H1 (cell line): ENCODE measurements around the gene PRKAB1. TPM values are rescaled to one million over a fixed set of nuclear protein-coding genes. Genes with fewer than 3 reads are reported as not detected.

Experiments
- CTCF ChIA-PET: fragments of 300-600 bp; sonication (Branson Sonifier 250); formaldehyde crosslinking; loops from one replicate; lab custom pipeline; 2021; ENCODE audit not compliant: partially characterized antibody; lab: Charles Lee
- POLR2A ChIA-PET: fragments of 300-600 bp; sonication (Branson Sonifier 250); formaldehyde crosslinking; loops from one replicate; lab custom pipeline; 2021; ENCODE audit warnings: inconsistent platforms; ENCODE audit not compliant: partially characterized antibody; lab: Charles Lee
- DNase-seq, 2 experiments: peaks; one replicate each; pipeline versions ENCODE4 v3.0.0 to v3.0.0-alpha.2; 2010 to 2022; ENCODE audit warnings: low spot score in 2 of 2, low read depth in 1 of 2, mixed read lengths in 1 of 2
- FAIRE-seq: peaks from 2 replicates; lab custom pipeline; 2011; peaks lifted over from hg19 to GRCh38; lab: Jason Lieb, UNC
- H2AFZ ChIP-seq: 2 replicates; pipeline ENCODE4 v1.8.1; 2012; ENCODE audit warnings: low read length, inconsistent platforms
- H2AK5ac ChIP-seq: 2 replicates; pipeline ENCODE4 v1.6.1; 2013; ENCODE audit warnings: low read depth, low read length
- H2BK120ac ChIP-seq: replicated peaks from 2 replicates; pipeline ENCODE3; 2013; ENCODE audit warnings: low read depth, low read length, inconsistent platforms
- H2BK12ac ChIP-seq: 2 replicates; pipeline ENCODE4 v1.6.1; 2013; ENCODE audit warnings: low read depth, low read length
- H2BK15ac ChIP-seq: 2 replicates; pipeline ENCODE4 v1.6.1; 2013; ENCODE audit warnings: low read length
- H2BK20ac ChIP-seq: 2 replicates; pipeline ENCODE4 v1.6.1; 2013; ENCODE audit warnings: low read length
- H2BK5ac ChIP-seq: 2 replicates; pipeline ENCODE4 v1.6.1; 2013; ENCODE audit warnings: low read depth, low read length
- H3K14ac ChIP-seq: 2 replicates; pipeline ENCODE4 v1.6.1; 2013; ENCODE audit warnings: inconsistent platforms; ENCODE audit not compliant: insufficient read length
- H3K18ac ChIP-seq: 2 replicates; pipeline ENCODE4 v1.6.1; 2013; ENCODE audit warnings: low read length; ENCODE audit errors: extremely low read depth
- H3K23ac ChIP-seq: 2 replicates; pipeline ENCODE4 v1.6.1; 2013; ENCODE audit warnings: inconsistent platforms; ENCODE audit not compliant: insufficient read length
- H3K23me2 ChIP-seq: 2 replicates; pipeline ENCODE4 v1.6.1; 2013; ENCODE audit warnings: low read depth, low read length
- H3K27ac ChIP-seq: 2 replicates; pipeline ENCODE4 v1.6.1; 2011; ENCODE audit warnings: low read depth, low read length, inconsistent platforms
- H3K27me3 ChIP-seq, 4 experiments: replicated peaks in 1 of 4; 1 replicate in 1 of 4; 2 replicates in 3 of 4; pipeline versions ENCODE4 v1.6.1 to v1.8.1; 2011 to 2013; ENCODE audit warnings: low read length in 3 of 4, mild to moderate bottlenecking in 3 of 4, inconsistent platforms in 2 of 4, mixed read lengths in 2 of 4, moderate library complexity in 1 of 4; ENCODE audit not compliant: control insufficient read depth in 3 of 4, insufficient read depth in 3 of 4; ENCODE audit errors: extremely low read depth in 1 of 4
- H3K36me3 ChIP-seq, 4 experiments: 2 replicates each; pipeline versions ENCODE4 v1.6.1 to v1.8.1; 2011 to 2013; ENCODE audit warnings: mild to moderate bottlenecking in 4 of 4, low read length in 3 of 4, moderate library complexity in 2 of 4, control low read depth in 1 of 4, inconsistent platforms in 1 of 4; ENCODE audit not compliant: insufficient read depth in 4 of 4, control insufficient read depth in 2 of 4
- H3K4ac ChIP-seq: replicated peaks from 2 replicates; pipeline ENCODE3; 2013; ENCODE audit warnings: low read length, low read depth, mixed read lengths, inconsistent platforms; ENCODE audit not compliant: insufficient read length
- H3K4me1 ChIP-seq, 4 experiments: replicated peaks in 1 of 4; 1 replicate in 1 of 4; 2 replicates in 3 of 4; pipeline versions ENCODE4 v1.6.1 to v1.8.1; 2011 to 2013; ENCODE audit warnings: low read length in 3 of 4, inconsistent platforms in 2 of 4, mixed read lengths in 1 of 4; ENCODE audit not compliant: insufficient read depth in 4 of 4, control insufficient read depth in 3 of 4
- H3K4me2 ChIP-seq, 2 experiments: 2 replicates each; pipeline versions ENCODE4 v1.6.1 to v1.8.1; 2011 to 2013; ENCODE audit warnings: low read depth in 2 of 2, low read length in 2 of 2, control low read depth in 1 of 2, inconsistent platforms in 1 of 2, mild to moderate bottlenecking in 1 of 2; ENCODE audit not compliant: insufficient read depth in 1 of 2
- H3K4me3 ChIP-seq, 4 experiments: fragments of 200-600, 300-600 bp in 1 of 4; sonication (generic), shearing (Covaris generic), sonication (Bioruptor Twin) in 1 of 4; 2 replicates each; pipeline versions ENCODE4 v1.5.1 to v1.8.1; 2011 to 2016; ENCODE audit warnings: low read length in 4 of 4, low read depth in 3 of 4, control low read depth in 2 of 4, inconsistent platforms in 2 of 4, mild to moderate bottlenecking in 2 of 4, mixed read lengths in 1 of 4, moderate library complexity in 1 of 4; ENCODE audit not compliant: insufficient read depth in 2 of 4; ENCODE audit errors: extremely low read depth in 1 of 4
- H3K56ac ChIP-seq: replicated peaks from 2 replicates; pipeline ENCODE3; 2013; ENCODE audit warnings: low read depth, mild to moderate bottlenecking, mixed read lengths, low read length, inconsistent platforms; ENCODE audit not compliant: insufficient read length
- H3K79me1 ChIP-seq: 2 replicates; pipeline ENCODE4 v1.6.1; 2013; ENCODE audit warnings: low read depth, low read length, control low read depth
- H3K79me2 ChIP-seq, 2 experiments: 2 replicates each; pipeline versions ENCODE4 v1.6.1 to v1.8.1; 2012 to 2013; ENCODE audit warnings: low read length in 2 of 2, mild to moderate bottlenecking in 2 of 2, inconsistent platforms in 1 of 2; ENCODE audit not compliant: insufficient read depth in 2 of 2, control insufficient read depth in 1 of 2
- H3K9ac ChIP-seq, 4 experiments: replicated peaks in 1 of 4; 1 replicate in 1 of 4; 2 replicates in 3 of 4; pipeline versions ENCODE4 v1.6.1 to v1.8.1; 2011 to 2013; ENCODE audit warnings: low read depth in 3 of 4, low read length in 3 of 4, control low read depth in 2 of 4, mild to moderate bottlenecking in 2 of 4, moderate library complexity in 2 of 4, inconsistent platforms in 1 of 4; ENCODE audit errors: extremely low read depth in 1 of 4
- H3K9me3 ChIP-seq, 2 experiments: 2 replicates each; pipeline versions ENCODE4 v1.6.1 to v1.8.1; 2012 to 2013; ENCODE audit warnings: mild to moderate bottlenecking in 2 of 2, moderate library complexity in 2 of 2, control low read depth in 1 of 2, inconsistent platforms in 1 of 2, low read depth in 1 of 2, low read length in 1 of 2, mixed read lengths in 1 of 2; ENCODE audit not compliant: insufficient read depth in 2 of 2
- H4K20me1 ChIP-seq, 2 experiments: replicated peaks in 1 of 2; 2 replicates each; pipeline versions ENCODE3 to v1.8.1; 2011 to 2013; ENCODE audit warnings: inconsistent platforms in 2 of 2, low read length in 2 of 2, mild to moderate bottlenecking in 1 of 2; ENCODE audit not compliant: insufficient read depth in 2 of 2, control insufficient read depth in 1 of 2
- H4K5ac ChIP-seq: 2 replicates; pipeline ENCODE4 v1.6.1; 2013; ENCODE audit warnings: low read length, low read depth, mixed read lengths, inconsistent platforms; ENCODE audit not compliant: insufficient read length
- H4K8ac ChIP-seq: 2 replicates; pipeline ENCODE4 v1.8.0; 2013; ENCODE audit warnings: mild to moderate bottlenecking, moderate library complexity, low read length, inconsistent platforms; ENCODE audit not compliant: insufficient read depth; ENCODE audit errors: extremely low read depth
- H4K91ac ChIP-seq: replicated peaks from 2 replicates; pipeline ENCODE3; 2013; ENCODE audit warnings: low read length, mixed read lengths, inconsistent platforms; ENCODE audit not compliant: insufficient read length
- CEBPB ChIP-seq: IDR thresholded peaks from 2 replicates; pipeline ENCODE4 v1.6.1; 2012; ENCODE audit warnings: low read depth, low read length
- NRF1 ChIP-seq: IDR thresholded peaks from 2 replicates; pipeline ENCODE4 v1.6.1; 2011; ENCODE audit warnings: mild to moderate bottlenecking, low read depth, low read length, improper control_type of control experiment
- POLR2AphosphoS5 ChIP-seq: IDR thresholded peaks from 2 replicates; pipeline ENCODE4 v1.6.1; 2011; ENCODE audit warnings: low read depth, low read length
- RFX5 ChIP-seq: IDR thresholded peaks from 2 replicates; pipeline ENCODE4 v1.6.1; 2011; ENCODE audit warnings: low read depth, low read length, improper control_type of control experiment, borderline replicate concordance
- SP4 ChIP-seq: IDR thresholded peaks from 2 replicates; pipeline ENCODE4 v1.6.1; 2012; ENCODE audit warnings: low read length, inconsistent platforms
- WGBS, 2 experiments: shearing (Covaris generic) in 1 of 2; methylation state at CpG; one replicate each; pipeline versions ENCODE4 v1.1.6 to v1.1.7; 2013 to 2015; ENCODE audit warnings: low lambda C conversion rate in 2 of 2, mixed read lengths in 2 of 2, inconsistent platforms in 1 of 2, low coverage in 1 of 2, missing lambda C conversion rate in 1 of 2; ENCODE audit not compliant: insufficient replicate concordance in 2 of 2, insufficient coverage in 1 of 2, insufficient read length in 1 of 2; ENCODE audit errors: extremely low coverage in 1 of 2, missing lambda C conversion rate in 1 of 2; 5-methylcytosine and 5-hydroxymethylcytosine counted together
- polyA plus RNA-seq, 7 experiments: library from polyadenylated mRNA; depleted of rRNA in 3 of 7; stranded (reverse) in 5 of 7; unstranded in 2 of 7; fragments of >200 nt in 5 of 7; fragments of 200-250 nt in 2 of 7; gene quantifications; 1 replicate in 5 of 7; 2 replicates in 1 of 7; 4 replicates in 1 of 7; pipeline versions ENCODE4 v1.2.1 to v1.2.3, GENCODE V29; 2011 to 2013; ENCODE audit warnings: missing spikeins in 2 of 7, mixed read lengths in 2 of 7
- total RNA-seq: library from RNA; stranded (reverse); fragmentation: NEBNext Ultra II Directional; extraction: Animal tissue kit (Norgen Biotek cat#: 25700); gene quantifications from 2 replicates; pipeline ENCODE4 v1.2.1, GENCODE V29; 2021
- TF ChIP-seq, protein P1 (sequence below): IDR thresholded peaks from 2 replicates; pipeline ENCODE4 v1.6.1; 2012; ENCODE audit warnings: low read length, inconsistent platforms
- TF ChIP-seq, protein P2 (sequence below): IDR thresholded peaks from 2 replicates; pipeline ENCODE4 v1.6.1; 2012; ENCODE audit warnings: inconsistent platforms

The PRKAB1 gene
- total and polyA plus RNA-seq, 2 of the 8 experiments (the other 6 are each of a cell fraction or from before 2014, with no cell fraction given) = 24.0 to 32.1 TPM

DNA sequence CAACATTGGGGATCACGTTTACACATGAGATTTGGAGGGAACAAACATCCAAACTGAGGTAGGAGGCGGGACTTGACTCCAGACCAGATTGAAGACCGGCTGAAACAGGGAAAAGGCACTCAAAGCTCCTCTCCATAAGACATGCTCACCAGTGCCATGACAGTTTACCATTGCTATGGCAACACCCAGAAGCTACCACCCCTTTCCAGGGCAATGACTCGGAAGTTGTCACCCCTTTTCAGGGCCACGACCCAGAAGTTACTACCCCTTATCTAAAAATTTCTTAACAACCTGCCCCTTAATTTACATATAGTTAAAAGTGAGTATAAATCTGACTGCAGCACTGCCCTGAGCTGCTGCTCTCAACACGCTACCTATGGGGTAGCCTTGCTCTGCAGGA is 40.2 kb upstream of the PRKAB1 start:
- Histone ChIP-seq H3K27me3 (no peaks in the 10 kb centered on the region), H3K79me2 (no peaks in the 10 kb centered on the region), H3K27ac (no peak overlapping the region), H3K9ac (no peak overlapping the region), H2BK20ac (no peak overlapping the region), H3K23me2 (no peaks in the 10 kb centered on the region), H3K9me3 (no peaks in the 10 kb centered on the region), H2BK120ac (no peak overlapping the region), H3K36me3 (no peaks in the 10 kb centered on the region), H3K79me1 (no peaks in the 10 kb centered on the region), H2BK5ac (no peak overlapping the region), H3K4me3 (no peak overlapping the region), H3K18ac (no peak overlapping the region), H3K4me2 (no peak overlapping the region), H2BK12ac (no peak overlapping the region), H4K20me1 (no peaks in the 10 kb centered on the region), H4K91ac (no peak overlapping the region), H3K56ac (no peak overlapping the region), H4K8ac (no peak overlapping the region), H3K23ac (no peak overlapping the region), H3K4ac (no peak overlapping the region), H2AFZ (peak overlapping the region; percentile 57; the same call in 1 of the 2 replicates), H2BK15ac (no peak overlapping the region), H3K14ac (no peak overlapping the region), H4K5ac (no peak overlapping the region), H3K4me1 (no peaks in the 10 kb centered on the region), H2AK5ac (no peak overlapping the region)
- WGBS, 2 experiments = 84% methylated on average over 6 of the region's 6 CpGs; no CpG with 5 or more reads in 1 of the 2 experiments
- DNase-seq = no peak
- ChIA-PET CTCF (interaction anchor here (0.6 to 3.8 kb wide), 5 partner anchors 10 to 95 kb away, joined by 3 to 13 read pairs (median 5); no protein-coding TSS in a partner anchor), POLR2A (interaction anchor here (1.1 kb wide), 1 partner anchor 10 kb away, joined by 3 read pairs; no protein-coding TSS in a partner anchor)
- no peak for FAIRE-seq
- TF ChIP-seq RFX5 (no peak), CEBPB (no peak), SP4 (no peak), NRF1 (no peak), POLR2AphosphoS5 (no peak)
- TF ChIP-seq, protein P1, sequence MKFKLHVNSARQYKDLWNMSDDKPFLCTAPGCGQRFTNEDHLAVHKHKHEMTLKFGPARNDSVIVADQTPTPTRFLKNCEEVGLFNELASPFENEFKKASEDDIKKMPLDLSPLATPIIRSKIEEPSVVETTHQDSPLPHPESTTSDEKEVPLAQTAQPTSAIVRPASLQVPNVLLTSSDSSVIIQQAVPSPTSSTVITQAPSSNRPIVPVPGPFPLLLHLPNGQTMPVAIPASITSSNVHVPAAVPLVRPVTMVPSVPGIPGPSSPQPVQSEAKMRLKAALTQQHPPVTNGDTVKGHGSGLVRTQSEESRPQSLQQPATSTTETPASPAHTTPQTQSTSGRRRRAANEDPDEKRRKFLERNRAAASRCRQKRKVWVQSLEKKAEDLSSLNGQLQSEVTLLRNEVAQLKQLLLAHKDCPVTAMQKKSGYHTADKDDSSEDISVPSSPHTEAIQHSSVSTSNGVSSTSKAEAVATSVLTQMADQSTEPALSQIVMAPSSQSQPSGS = no peak
- TF ChIP-seq, protein P2, sequence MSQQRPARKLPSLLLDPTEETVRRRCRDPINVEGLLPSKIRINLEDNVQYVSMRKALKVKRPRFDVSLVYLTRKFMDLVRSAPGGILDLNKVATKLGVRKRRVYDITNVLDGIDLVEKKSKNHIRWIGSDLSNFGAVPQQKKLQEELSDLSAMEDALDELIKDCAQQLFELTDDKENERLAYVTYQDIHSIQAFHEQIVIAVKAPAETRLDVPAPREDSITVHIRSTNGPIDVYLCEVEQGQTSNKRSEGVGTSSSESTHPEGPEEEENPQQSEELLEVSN = no peak
